Stimulated activated naive CD8-positive, alpha-beta T cell treated with anti-CD3 and anti-CD28 coated beads, Interleukin-15, Interleukin-2, amounts not matched to agents 100 ng/mL and 50 ng/mL, for 24 hours (primary cell): ENCODE data around the gene JUP.

Experiments used
- H3K27ac Mint-ChIP-seq: one replicate; pipeline ENCODE4 v1.8.0; 2021; ENCODE audit warnings: mild to moderate bottlenecking, mixed read lengths
- H3K27me3 Mint-ChIP-seq: one replicate; pipeline ENCODE4 v1.8.0; 2021; ENCODE audit warnings: mixed read lengths
- H3K36me3 Mint-ChIP-seq: one replicate; pipeline ENCODE4 v1.8.0; 2021; ENCODE audit warnings: low read depth, mixed read lengths
- H3K4me1 Mint-ChIP-seq: one replicate; pipeline ENCODE4 v1.8.0; 2021; ENCODE audit warnings: low read depth, mixed read lengths
- H3K4me3 Mint-ChIP-seq: one replicate; pipeline ENCODE4 v1.8.0; 2021; ENCODE audit warnings: mild to moderate bottlenecking, mixed read lengths
- H3K9me3 Mint-ChIP-seq: one replicate; pipeline ENCODE4 v1.8.0; 2021; ENCODE audit warnings: mixed read lengths

Gene JUP

DNA sequence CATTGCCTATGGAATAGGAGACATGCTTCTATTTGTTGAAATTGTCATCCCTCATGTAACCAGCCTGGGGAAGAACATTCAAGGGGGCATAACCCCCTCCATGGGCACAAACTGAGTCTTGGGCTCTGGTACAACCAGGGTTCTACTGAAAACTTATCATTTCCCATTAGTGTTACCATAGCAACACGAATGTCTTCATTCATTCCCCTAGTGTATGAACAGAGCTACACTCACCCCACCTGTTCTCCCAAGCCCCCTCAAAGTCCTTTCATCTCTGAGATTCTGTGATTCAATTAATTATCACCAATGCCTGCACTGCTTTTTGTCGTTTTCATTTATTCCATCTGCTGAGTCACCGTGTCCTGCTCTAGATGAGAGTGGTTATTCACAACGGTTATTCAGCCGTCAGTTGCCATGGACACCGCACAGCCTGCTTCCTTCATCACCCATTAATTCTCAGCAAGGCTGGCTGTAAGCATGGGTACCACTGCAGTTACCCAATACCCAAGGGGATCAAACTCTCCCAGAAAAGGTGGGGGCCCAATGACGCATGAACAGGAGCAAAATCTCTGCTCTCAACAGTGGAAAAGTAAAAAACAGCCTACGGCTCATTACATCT, 75.9 kb downstream of the JUP start:
- H3K36me3 Mint-ChIP-seq: no peaks in the 10 kb centered on the region
- H3K9me3 Mint-ChIP-seq: no peaks in the 10 kb centered on the region
- H3K4me3 Mint-ChIP-seq: no peak overlapping the region
- no peak overlapping the region for H3K27ac Mint-ChIP-seq
- H3K27me3 Mint-ChIP-seq: no peaks in the 10 kb centered on the region
- peaks cover 8% of the 10 kb centered on the region for H3K4me1 Mint-ChIP-seq

DNA sequence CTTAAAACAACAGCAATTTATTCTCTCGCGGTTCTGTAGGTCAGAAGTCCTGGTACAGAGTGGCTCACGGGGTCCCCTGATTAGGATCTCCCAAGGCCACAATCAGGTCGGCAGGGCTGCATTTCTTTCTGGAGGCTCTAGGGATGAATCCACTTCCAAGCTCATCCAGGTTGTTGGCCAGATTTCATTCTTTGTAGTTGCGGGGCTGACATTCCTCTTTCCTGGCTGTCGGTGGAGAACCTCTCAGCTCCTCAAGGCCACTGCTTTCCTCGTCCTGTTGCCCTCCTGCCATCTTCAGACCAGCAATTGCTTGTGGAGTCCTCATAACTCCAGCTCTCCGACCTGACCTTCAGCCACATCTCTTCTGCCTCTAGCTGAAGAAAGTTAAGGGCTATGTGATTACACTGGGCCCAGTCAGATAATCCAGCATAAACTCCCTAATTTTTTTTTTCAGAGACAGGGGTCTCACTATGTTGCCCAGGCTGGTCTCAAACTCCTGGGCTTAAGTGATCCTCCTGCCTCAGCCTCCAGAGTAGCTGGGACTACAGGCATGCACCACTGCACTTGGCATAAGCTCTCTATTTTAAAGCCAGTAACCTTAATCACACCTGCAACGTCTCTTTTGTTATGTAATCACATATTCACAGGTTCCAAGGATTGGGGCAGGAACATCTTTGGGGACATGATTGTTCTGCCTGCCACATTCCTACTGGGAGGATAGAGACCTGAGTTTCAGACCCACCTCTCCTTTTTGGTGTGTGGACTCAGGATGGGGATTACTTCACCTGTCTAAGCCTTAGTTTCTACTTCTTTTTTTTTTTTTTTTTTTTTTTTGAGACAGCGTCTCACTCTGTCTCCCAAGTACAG, 78.5 kb downstream of the JUP start:
- Mint-ChIP-seq H3K36me3 (no peaks in the 10 kb centered on the region), H3K27me3 (no peaks in the 10 kb centered on the region), H3K4me1 (peaks cover 8% of the 10 kb centered on the region), H3K9me3 (no peaks in the 10 kb centered on the region), H3K4me3 (no peak overlapping the region), H3K27ac (no peak overlapping the region)

DNA sequence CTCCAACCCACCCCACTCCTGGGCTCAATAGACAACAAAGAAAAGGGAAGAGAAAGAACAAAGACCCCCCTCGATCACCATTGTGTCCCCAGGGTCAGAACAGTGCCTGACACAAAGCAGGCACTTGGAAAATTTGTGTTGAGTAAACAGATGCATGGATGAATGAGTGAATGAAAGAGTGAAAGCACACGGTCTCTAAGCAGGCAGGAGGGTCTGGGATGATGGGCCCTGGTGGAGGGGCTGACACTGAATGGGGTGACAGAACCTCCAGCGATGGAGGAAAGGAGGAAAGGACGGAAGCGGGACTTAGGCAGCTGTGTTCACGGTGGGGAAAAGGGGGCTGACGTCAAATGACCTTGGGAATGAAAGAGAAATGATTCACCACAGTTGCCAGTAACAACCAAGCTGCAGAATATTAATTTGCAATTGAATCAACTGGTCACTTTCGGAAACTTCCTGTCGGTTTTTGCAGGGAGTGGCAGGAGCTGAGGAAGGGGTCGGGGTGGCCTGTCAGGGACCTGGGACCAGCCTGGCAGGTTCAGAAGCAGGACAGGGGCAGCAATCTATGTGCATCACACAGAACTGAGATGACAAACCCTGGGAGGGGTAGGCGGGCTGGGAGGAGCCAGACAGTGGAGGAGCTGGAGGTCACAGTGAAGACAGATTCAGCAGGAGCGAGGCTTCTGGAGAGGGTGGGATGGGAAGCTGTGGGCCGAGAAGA, 81.1 kb downstream of the JUP start:
- Mint-ChIP-seq H3K4me3 (no peak overlapping the region), H3K27me3 (no peaks in the 10 kb centered on the region), H3K9me3 (no peaks in the 10 kb centered on the region), H3K4me1 (peaks cover 1% of the 10 kb centered on the region), H3K36me3 (no peaks in the 10 kb centered on the region), H3K27ac (no peak overlapping the region)
